ENCODE data around the gene DOK3.

The DOK3 gene

GRCh38 chr5:177458912-177459350 lies 50.7 kb downstream of the DOK3 start:
- Histone ChIP-seq H3K4me1 (ENCODE audit: insufficient read depth, low read length, poor library complexity, severe bottlenecking) (no peaks in the 10 kb centered on the region), H3K79me2 (ENCODE audit: insufficient read depth, low read length) (no peaks in the 10 kb centered on the region)
- no peak for TF ChIP-seq CTCF (conservative IDR thresholded peaks at IDR 0.05; ENCODE audit: low read length)
- TF ChIP-seq EZH2phosphoT487 (IDR thresholded peaks at IDR 0.05; ENCODE audit: borderline replicate concordance) = no peak

GRCh38 chr5:177457852-177458681 lies 51.6 kb downstream of the DOK3 start:
- H3K4me1 ChIP-seq (ENCODE audit: insufficient read depth, low read length, poor library complexity, severe bottlenecking) = no peaks in the 10 kb centered on the region

More at GRCh38 chr5:177458912-177459350, 50.7 kb downstream of the DOK3 start:
- Histone ChIP-seq H3F3A (ENCODE audit: low read depth) (no peaks in the 10 kb centered on the region; the same call in 1 of the 2 replicates), H2AFZ (ENCODE audit: low read length) (no peak overlapping the region), H3K36me3 (ENCODE audit: insufficient read depth, low read length) (no peaks in the 10 kb centered on the region), H3K4me3 (ENCODE audit: low read length, poor library complexity, severe bottlenecking) (no peak overlapping the region), H3K4me2 (ENCODE audit: low read depth, low read length, poor library complexity, severe bottlenecking) (no peak overlapping the region), H4K20me1 (ENCODE audit: insufficient read depth, low read length, poor library complexity, severe bottlenecking) (peaks cover 10% of the 10 kb centered on the region), H3K9ac (ENCODE audit: low read depth, low read length, poor library complexity, severe bottlenecking) (no peak overlapping the region), H3K27me3 (ENCODE audit: insufficient read depth, low read length, poor library complexity, severe bottlenecking) (no peaks in the 10 kb centered on the region), H3K9me3 (ENCODE audit: insufficient read depth, low read depth, low read length) (no peaks in the 10 kb centered on the region), H3K9me2 (replicated peaks; ENCODE audit: low read depth, low read length) (no peaks in the 10 kb centered on the region)

More at GRCh38 chr5:177457852-177458681, 51.6 kb downstream of the DOK3 start:
- Histone ChIP-seq H3K36me3 (ENCODE audit: insufficient read depth, low read length) (no peaks in the 10 kb centered on the region), H3K79me2 (ENCODE audit: insufficient read depth, low read length) (no peaks in the 10 kb centered on the region), H3K9ac (ENCODE audit: low read depth, low read length, poor library complexity, severe bottlenecking) (no peak overlapping the region), H3K9me3 (ENCODE audit: insufficient read depth, low read depth, low read length) (no peaks in the 10 kb centered on the region), H2AFZ (ENCODE audit: low read length) (no peak overlapping the region), H3F3A (ENCODE audit: low read depth) (no peaks in the 10 kb centered on the region; the same call in 1 of the 2 replicates), H4K20me1 (ENCODE audit: insufficient read depth, low read length, poor library complexity, severe bottlenecking) (peaks cover 13% of the 10 kb centered on the region), H3K27me3 (ENCODE audit: insufficient read depth, low read length, poor library complexity, severe bottlenecking) (no peaks in the 10 kb centered on the region), H3K9me2 (replicated peaks; ENCODE audit: low read depth, low read length) (no peaks in the 10 kb centered on the region), H3K4me3 (ENCODE audit: low read length, poor library complexity, severe bottlenecking) (no peak overlapping the region), H3K4me2 (ENCODE audit: low read depth, low read length, poor library complexity, severe bottlenecking) (no peak overlapping the region)
- TF ChIP-seq EZH2phosphoT487 (IDR thresholded peaks at IDR 0.05; ENCODE audit: borderline replicate concordance) (no peak), CTCF (conservative IDR thresholded peaks at IDR 0.05; ENCODE audit: low read length) (no peak)
